ENCODE measurements around the gene MKNK1.
A peak's percentile ranks its signal among the peaks of the same experiment; 100 is the strongest.

MKNK1 gene

DNA sequence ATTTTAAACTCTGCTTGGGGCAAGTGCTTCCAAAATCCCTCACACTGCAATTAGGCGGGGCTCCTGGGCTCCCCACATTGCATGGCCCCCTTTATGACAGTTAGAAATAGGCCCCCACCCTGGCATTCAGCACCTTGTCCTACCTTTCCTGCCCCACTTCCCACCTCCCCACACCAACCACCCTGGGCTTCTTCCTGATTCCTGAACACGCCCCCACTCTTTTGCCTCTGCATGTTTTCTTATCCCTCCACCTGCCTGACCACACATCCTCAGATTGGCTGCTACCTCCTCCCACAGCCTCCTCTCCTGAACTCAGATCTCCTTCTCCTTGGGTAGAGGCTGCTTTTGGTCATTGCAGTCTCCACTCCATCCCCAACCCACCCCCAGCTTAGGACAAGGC, 11.0 kb upstream of the MKNK1 start:
- no peak for DNase-seq (ENCODE audit: low read depth in 1 of 2, low spot score in 1 of 2)
- Histone ChIP-seq H3K27me3 (ENCODE audit: insufficient read depth, poor library complexity, severe bottlenecking) (no peaks in the 10 kb centered on the region), H3K27ac (replicated peaks) (no peak overlapping the region), H3K4me3 (replicated peaks; ENCODE audit: insufficient read depth, low read length) (no peak overlapping the region)
- TF ChIP-seq, protein P1, sequence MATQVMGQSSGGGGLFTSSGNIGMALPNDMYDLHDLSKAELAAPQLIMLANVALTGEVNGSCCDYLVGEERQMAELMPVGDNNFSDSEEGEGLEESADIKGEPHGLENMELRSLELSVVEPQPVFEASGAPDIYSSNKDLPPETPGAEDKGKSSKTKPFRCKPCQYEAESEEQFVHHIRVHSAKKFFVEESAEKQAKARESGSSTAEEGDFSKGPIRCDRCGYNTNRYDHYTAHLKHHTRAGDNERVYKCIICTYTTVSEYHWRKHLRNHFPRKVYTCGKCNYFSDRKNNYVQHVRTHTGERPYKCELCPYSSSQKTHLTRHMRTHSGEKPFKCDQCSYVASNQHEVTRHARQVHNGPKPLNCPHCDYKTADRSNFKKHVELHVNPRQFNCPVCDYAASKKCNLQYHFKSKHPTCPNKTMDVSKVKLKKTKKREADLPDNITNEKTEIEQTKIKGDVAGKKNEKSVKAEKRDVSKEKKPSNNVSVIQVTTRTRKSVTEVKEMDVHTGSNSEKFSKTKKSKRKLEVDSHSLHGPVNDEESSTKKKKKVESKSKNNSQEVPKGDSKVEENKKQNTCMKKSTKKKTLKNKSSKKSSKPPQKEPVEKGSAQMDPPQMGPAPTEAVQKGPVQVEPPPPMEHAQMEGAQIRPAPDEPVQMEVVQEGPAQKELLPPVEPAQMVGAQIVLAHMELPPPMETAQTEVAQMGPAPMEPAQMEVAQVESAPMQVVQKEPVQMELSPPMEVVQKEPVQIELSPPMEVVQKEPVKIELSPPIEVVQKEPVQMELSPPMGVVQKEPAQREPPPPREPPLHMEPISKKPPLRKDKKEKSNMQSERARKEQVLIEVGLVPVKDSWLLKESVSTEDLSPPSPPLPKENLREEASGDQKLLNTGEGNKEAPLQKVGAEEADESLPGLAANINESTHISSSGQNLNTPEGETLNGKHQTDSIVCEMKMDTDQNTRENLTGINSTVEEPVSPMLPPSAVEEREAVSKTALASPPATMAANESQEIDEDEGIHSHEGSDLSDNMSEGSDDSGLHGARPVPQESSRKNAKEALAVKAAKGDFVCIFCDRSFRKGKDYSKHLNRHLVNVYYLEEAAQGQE (IDR thresholded peaks at IDR 0.05; ENCODE audit: insufficient replicate concordance, low read depth), result no peak
- TF ChIP-seq GABPA (IDR thresholded peaks at IDR 0.05; ENCODE audit: low read depth) (no peak), SPI1 (IDR thresholded peaks at IDR 0.05; ENCODE audit: borderline replicate concordance, low read depth) (no peak), POLR2AphosphoS5 (IDR thresholded peaks at IDR 0.05; ENCODE audit: low read depth) (no peak)
- TF ChIP-seq, protein P2, sequence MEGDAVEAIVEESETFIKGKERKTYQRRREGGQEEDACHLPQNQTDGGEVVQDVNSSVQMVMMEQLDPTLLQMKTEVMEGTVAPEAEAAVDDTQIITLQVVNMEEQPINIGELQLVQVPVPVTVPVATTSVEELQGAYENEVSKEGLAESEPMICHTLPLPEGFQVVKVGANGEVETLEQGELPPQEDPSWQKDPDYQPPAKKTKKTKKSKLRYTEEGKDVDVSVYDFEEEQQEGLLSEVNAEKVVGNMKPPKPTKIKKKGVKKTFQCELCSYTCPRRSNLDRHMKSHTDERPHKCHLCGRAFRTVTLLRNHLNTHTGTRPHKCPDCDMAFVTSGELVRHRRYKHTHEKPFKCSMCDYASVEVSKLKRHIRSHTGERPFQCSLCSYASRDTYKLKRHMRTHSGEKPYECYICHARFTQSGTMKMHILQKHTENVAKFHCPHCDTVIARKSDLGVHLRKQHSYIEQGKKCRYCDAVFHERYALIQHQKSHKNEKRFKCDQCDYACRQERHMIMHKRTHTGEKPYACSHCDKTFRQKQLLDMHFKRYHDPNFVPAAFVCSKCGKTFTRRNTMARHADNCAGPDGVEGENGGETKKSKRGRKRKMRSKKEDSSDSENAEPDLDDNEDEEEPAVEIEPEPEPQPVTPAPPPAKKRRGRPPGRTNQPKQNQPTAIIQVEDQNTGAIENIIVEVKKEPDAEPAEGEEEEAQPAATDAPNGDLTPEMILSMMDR (IDR thresholded peaks at IDR 0.05; ENCODE audit: insufficient read depth, low read length), result no peak

- no peak for TF ChIP-seq SPI1 (IDR thresholded peaks at IDR 0.05; ENCODE audit: borderline replicate concordance, low read depth)
- TF ChIP-seq, protein P2 (IDR thresholded peaks at IDR 0.05; ENCODE audit: insufficient read depth, low read length), result no peak
- Histone ChIP-seq H3K27me3 (ENCODE audit: insufficient read depth, poor library complexity, severe bottlenecking) (no peaks in the 10 kb centered on the region), H3K4me3 (replicated peaks; ENCODE audit: insufficient read depth, low read length) (no peak overlapping the region), H3K27ac (replicated peaks) (no peak overlapping the region)
- no peak for DNase-seq (ENCODE audit: low read depth in 1 of 2, low spot score in 1 of 2)
Observed at GRCh38 chr1:46614604-46614984, 10.5 kb upstream of the MKNK1 start.

- TF ChIP-seq GABPA (IDR thresholded peaks at IDR 0.05; ENCODE audit: low read depth) (no peak), SPI1 (IDR thresholded peaks at IDR 0.05; ENCODE audit: borderline replicate concordance, low read depth) (peak; percentile 30; the same call in 1 of the 2 replicates), POLR2AphosphoS5 (IDR thresholded peaks at IDR 0.05; ENCODE audit: low read depth) (no peak)
- TF ChIP-seq, protein P1 (IDR thresholded peaks at IDR 0.05; ENCODE audit: insufficient replicate concordance, low read depth), result no peak
- TF ChIP-seq, protein P2 (IDR thresholded peaks at IDR 0.05; ENCODE audit: insufficient read depth, low read length), result no peak
- no peaks in the 10 kb centered on the region for H3K27me3 ChIP-seq (ENCODE audit: insufficient read depth, poor library complexity, severe bottlenecking)
- H3K27ac ChIP-seq (replicated peaks), result no peak overlapping the region
- no peak overlapping the region; the same call in 1 of the 2 replicates for H3K4me3 ChIP-seq (replicated peaks; ENCODE audit: insufficient read depth, low read length)
- DNase-seq (ENCODE audit: low read depth in 1 of 2, low spot score in 1 of 2), result peak; percentile 61 to 85
Observed at GRCh38 chr1:46613661-46614603, 9.9 kb upstream of the MKNK1 start.

All from HL-60 (cell line).